NCI-H146 treated with DMSO at 0.1 percent for 48 hours (cell line): ENCODE measurements around the gene NAGS.
"Not testable (repeated sequence)": the region's sequence is repeated elsewhere in the genome, so short reads cannot be mapped to it uniquely, and the experiment has no call there.

Experiments used
- DNase-seq: peaks from one replicate; lab custom pipeline; 2025; ENCODE audit not compliant: unreplicated experiment; lab: John Stamatoyannopoulos, UW

Gene NAGS

DNA sequence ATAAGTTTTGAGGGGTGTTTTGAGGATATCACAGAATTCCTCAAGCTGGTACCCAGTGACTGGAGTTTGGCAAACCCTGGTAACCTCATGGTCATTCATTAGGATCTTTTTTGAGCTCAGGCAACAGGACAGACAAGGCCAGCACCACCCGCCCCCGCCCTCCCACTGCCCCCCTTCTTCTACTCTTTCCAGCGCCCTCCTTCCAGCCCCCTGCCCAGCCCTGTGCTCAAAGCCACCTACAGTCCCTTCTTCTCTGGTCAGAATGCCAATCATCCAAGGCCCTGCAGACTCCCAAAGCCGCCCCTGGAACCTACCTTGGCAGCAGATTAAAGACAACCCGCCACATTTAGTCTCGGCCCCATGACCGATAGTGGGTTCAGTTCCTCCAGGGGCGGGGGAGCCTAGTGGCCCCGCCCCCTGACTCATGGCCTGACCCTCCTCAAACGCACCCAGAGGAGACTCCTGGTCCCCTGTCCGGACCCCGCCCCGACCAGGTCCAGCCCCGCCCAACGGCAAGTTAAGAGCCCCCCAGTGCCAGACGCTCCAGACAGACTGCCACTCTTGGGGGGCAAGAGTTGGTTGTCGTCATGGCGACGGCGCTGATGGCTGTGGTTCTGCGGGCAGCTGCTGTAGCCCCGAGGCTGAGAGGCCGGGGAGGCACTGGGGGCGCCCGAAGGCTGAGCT is at the start of gene NAGS:
TSS of gene NAGS (plus strand) at position 546 of the 684 bp plus-strand sequence. CDS start at position 588, 42 bp downstream.
- DNase-seq, result no peak

DNA sequence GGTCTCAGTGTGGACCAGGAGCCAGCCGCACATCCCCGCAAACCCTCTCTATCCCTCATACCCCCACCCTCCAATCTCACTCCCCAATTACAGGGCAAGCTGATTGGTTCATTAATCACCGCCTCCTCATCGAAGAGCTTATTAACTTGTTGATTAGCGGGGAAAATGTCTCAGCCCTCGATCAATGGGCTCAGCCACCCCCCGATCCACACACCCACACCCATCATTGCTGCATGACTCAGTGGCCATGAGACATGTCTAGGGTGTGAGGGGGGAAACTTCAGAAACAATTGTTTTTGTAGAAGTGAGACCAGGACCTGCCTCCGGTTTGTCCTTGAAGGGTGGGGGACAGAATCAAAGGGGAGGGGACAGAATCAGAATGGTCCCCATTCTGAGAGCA is 48.2 kb upstream of the NAGS start:
- DNase-seq, result no peak

- no peak for DNase-seq
These were observed 45.6 kb upstream of the NAGS start for GRCh38 chr17:43958748-43959352.

- DNase-seq, result not testable (repeated sequence)
These were observed 43.1 kb upstream of the NAGS start for GRCh38 chr17:43961292-43961691.

GRCh38 chr17:43961954-43962353 is 42.5 kb upstream of the NAGS start:
- DNase-seq, result no peak

DNA sequence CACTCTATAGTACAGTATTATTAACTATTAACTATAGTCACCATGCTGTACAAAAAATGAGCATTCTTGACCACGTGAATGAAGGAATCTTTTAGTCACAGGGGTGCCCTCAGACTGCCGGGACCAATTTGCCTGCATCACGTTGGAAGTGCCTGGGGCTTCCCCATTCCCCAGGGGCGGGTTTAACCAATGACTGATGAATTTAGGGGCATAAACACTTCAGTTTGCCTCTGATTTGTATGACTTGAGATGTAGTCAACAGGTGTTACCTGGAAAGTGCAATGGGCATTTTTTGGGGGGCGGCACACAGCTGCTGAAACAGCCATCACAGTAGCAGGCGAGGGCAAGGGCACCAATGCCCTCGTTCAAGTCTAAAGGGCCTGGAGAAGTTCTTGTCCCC is 41.9 kb upstream of the NAGS start:
- no peak for DNase-seq

- DNase-seq, result no peak
These were observed 38.1 kb upstream of the NAGS start for GRCh38 chr17:43966276-43966675.

DNA sequence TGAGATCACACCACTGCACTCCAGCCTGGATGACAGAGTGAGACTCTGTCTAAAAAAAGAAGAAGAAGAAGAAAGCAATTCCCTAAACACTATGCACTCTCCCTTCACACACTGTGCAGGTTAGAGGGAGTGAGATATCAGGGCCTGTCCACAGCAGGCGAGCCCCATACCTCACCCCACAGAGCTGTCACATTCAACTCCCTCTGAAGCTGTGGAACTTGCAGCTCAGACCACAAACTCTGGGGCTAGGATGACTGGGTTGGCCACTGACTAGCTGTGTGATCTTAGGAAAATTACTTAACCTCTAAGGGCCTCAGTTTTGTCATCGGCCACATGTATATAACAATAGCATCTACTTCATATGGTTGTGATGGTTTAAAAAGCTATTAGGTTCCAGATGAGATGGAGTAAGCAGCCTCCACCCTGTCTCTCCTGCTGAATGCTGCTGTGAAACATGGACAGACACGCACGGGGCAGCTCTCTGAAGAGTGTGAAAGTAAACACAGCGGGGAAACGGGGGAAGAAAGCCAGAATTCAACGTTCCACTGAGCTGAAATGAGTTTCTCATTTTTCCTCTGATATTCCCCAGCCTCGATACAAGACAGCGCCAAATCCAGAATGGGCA is 37.1 kb upstream of the NAGS start:
- no peak for DNase-seq

DNA sequence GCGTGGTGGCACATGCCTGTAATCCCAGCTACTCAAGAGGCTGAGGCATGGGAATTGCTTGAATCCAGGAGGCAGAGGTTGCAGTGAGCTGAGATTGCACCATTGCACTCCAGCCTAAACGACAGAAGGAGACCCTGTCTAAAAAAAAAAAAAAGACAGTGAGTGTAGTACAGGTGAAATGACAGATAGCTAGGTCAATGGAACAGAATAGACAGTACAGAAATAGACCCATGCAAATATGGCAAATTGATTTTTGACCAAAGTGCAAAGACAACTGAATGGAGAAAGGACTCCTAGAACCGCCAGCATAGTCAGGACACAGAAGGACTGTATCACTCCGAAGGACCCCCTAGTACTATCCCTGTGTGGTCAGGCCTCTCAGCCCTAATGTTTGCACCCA is 34.1 kb upstream of the NAGS start:
- DNase-seq, result no peak

DNA sequence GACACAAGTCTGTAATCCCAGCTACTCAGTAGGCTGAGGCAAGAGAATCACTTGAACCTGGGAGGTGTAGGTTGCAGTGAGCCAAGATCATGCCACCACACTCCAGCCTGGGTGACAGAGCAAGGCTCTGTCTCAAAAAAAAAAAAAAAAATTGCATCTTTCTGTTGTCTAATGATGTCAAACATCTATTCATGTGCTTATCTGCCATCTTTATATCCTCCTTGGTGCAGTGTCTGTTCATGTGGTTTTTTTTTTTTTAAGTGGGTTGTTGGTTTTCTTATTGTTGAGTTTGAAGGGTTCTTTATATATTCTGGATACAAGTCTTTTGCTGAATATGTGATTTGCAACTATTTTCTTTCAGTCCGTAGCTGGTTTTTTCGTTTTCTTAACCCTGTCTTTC is 33.0 kb upstream of the NAGS start:
- not testable (repeated sequence) for DNase-seq

DNA sequence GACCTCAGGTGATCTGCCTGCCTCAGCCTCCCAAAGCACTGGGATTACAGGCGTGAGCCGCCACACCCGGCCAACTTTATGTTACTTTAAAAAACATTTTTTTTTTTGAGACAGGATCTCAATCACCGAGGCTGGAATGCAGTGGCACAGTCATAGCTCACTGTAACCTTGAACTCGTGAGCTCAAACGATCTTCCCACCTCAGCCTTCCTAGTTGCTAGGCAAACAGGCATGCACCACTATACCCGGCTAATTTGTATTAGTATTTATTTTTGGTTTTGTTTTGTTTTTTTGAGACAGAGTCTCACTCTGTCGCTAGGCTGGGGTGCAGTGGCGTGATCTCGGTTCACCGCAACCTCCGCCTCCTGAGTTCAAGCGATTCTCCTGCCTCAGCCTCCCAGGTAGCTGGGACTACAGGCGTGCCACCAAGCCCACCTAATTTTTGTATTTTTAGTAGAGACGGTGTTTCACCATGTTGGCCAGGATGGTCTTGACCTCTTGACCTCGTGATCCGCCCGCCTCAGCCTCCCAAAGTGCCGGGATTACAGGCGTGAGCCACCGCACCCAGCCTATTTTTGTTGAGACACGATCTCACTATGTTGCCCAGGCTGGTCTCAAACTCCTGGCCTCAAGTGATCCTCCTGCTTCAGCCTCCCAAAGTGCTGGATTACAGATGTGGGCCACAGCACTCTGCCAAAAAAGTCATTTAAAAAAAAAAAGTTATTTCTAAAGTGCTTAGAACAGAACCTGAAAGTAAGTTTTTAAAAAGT is 31.8 kb upstream of the NAGS start:
- not testable (repeated sequence) for DNase-seq

DNA sequence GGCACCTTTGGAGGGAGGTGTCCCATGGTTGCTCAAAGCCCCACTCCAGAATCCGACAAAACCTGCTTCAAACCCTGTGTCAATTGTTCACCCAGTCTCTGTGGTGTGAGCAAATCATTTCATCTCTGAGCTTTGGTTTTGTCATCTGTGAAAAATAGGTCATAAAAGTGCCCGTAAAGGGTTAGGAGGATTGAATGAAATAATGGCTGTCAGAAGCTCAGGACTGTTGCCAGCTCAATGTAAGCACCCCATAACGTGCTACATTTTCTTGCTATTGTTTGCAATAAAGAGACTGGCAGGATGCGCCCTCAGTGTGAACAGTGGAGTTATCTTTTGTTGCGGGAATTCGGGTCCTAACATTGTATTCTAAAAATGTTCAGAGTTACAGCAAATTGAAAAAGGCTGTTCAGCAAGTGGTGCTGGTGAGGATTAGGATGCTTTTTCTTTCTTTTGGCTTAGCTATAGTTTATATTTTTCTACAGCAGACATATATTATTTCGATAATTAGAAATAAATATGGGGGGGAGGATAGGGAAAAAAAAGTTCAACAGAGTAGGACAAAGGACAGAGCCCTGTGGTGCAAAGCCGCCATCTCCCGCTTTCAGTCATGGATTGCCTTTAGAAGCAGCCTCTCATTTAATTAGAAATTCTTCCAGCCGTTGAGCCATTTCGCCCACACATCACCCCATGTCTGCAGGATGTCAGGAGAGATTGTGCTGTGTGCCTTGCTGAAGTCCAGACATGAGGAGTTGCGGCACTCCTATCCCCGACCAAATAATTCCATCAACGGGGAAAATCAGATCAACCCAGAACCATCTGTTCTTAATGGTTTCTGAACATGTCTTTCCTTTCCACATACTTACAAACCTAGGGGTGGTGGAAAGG is 29.8 kb upstream of the NAGS start:
- DNase-seq, result no peak

DNA sequence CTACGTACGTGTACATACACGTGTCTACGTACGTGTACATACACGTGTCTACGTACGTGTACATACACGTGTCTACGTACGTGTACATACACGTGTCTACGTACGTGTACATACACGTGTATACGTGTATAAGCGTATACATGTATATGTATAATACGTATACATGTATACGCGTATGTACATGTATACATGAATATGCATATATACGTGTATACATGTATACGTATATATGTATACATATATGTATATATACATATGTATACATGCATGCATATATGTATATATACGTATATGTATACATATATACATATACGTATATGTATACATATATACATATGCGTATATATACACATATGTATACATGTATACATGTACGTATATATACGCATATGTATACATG is 28.5 kb upstream of the NAGS start:
- no peak for DNase-seq

DNA sequence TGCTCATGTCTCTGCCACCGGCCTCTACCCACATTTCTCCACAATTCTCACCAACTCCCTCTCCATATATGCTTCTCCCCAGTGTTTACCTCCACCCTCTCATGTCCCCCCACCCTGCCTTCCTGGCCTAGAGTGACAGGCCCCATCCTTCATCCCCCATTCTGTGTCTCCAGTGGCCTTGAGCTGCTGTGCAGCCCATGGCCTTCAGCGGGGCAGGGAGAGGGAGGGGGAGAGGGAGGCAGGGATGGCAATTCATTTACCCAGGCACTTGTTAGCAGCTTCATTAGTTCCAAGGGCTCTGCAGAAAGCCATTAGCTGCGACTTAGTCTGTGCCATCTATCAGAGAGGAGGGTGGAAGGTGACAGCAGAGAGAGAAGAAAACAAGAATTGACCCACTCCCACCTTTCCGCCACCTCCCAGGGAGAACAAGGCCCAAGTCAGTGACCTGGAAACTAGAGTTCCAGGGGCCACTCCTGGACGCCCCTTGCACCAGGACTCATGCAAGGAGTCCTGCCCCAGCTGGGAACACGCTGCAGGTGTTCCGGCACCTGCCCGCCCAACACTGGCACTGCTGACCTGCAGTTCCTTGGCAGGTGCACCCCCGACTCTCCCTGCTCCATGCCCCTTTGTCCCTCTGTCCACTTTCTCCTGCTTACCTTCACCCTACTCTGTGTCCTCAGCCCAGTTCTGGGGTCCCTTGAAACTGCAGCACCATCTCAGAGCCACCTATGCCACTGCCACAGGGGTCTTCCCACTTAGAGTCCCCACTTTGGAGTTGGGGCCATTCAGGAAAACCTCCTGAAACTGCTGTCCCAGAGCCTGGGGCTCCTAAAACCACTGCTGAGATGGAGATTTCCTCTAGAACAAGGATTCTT is 27.2 kb upstream of the NAGS start:
- DNase-seq, result no peak

- no peak for DNase-seq
These were observed 26.3 kb upstream of the NAGS start for GRCh38 chr17:43978078-43978477.

GRCh38 chr17:43979011-43979410 is 25.4 kb upstream of the NAGS start:
- no peak for DNase-seq

DNA sequence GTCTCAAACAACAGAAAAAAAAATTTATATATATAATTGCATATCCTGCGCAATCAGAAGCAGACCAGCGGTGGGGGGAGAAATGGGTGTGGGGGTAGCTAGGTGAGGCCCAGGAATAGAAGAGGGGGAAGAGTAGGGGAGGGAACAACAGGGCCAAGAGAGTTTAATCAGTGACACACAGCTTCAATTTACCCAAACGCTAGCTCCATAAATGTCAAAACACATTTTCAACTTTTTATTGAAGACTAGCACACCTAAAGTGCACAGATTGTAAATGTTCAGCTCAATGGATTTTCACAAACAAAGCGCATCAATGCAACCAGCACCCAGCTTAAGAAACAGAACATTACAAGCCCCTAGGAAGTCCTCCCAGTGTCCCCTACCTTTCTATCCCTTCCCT is 24.8 kb upstream of the NAGS start:
- no peak for DNase-seq

- no peak for DNase-seq
These were observed 22.3 kb upstream of the NAGS start for GRCh38 chr17:43982171-43982570.

DNA sequence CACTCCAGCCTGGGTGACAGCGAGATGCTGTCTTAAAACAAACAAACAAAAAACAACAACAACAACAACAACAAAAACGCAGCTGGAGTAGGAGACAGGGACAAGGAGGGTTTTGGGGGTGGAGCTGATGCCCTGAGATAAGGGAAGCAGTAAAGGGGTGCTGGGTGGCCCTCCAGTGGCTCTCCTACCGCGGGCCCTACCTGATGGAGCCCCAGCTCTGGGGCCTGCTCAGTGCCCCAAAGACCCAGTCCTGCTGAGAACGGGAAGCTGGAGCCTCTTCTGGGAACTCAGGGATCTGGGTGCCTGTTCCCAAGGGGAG is 21.3 kb upstream of the NAGS start:
- DNase-seq, result no peak
